GM12892 (cell line): ENCODE measurements around the gene ABCB9.

Source experiments
- POLR2A ChIP-seq: IDR thresholded peaks from 2 replicates; pipeline ENCODE4 v1.6.1; 2011; ENCODE audit warnings: low read depth, low read length, control low read depth
- POLR2AphosphoS5 ChIP-seq: IDR thresholded peaks from 2 replicates; pipeline ENCODE4 v1.6.1; 2011; ENCODE audit warnings: low read depth, low read length, control low read depth

GRCh38 chr12:122909442-122910288, 56.6 kb downstream of the ABCB9 start:
- TF ChIP-seq POLR2AphosphoS5 (no peak), POLR2A (no peak)
